Esophagus muscularis mucosa (tissue), 3 donors: ENCODE measurements around the gene MYOCOS.

Experiments used
- CTCF ChIP-seq, 3 experiments: fragments of 200-600 bp in 2 of 3; fragments of 450-650 bp in 1 of 3; sonication (generic) in 2 of 3; IDR thresholded peaks; one replicate each; pipeline ENCODE4 v1.5.1; 2017 to 2019; ENCODE audit warnings: antibody characterized with exemption in 3 of 3, mild to moderate bottlenecking in 2 of 3, moderate library complexity in 1 of 3
- POLR2A ChIP-seq: fragments of 450-650 bp; IDR thresholded peaks from one replicate; pipeline ENCODE4 v1.6.1; 2017; ENCODE audit warnings: antibody characterized with exemption, moderate library complexity, mild to moderate bottlenecking, low read depth
- POLR2AphosphoS5 ChIP-seq, 2 donors: sonication (generic); formaldehyde crosslinking; IDR thresholded peaks; one replicate each; pipeline ENCODE4 v1.6.1; 2017; ENCODE audit warnings: antibody characterized with exemption in 2 of 2

DNA sequence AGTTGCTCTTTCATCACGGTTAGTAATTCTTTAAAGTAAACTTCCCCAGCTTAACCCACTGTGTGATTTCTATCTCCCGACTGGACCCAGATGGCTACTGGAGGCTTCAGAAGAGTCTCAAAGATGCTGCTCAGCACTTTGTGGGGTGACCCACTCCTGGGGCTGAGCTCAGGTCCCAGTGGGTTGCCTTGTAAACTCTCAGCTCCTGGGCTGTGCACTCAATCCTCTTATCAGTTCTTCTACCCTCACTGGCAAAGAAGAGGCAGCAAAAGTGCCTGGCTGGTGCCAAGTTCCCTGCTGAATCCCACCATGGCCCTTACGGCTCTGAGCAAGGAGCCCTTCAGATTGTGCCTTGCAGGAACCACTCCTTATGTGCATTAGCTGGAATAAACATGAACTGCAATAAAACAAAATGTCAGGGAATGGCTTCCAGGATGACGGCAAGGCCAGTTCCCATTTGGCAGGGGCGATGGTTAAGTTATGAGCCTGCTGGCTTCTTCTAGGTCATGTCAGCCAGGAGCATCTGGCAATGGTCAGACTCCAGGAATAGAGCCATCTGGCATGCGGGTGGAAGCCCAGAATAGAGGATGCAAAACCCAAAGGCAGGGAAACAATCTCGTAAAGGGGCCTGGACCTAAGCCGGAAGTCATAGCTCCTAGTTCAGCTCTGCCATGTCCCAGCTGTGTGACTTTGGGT, 23.7 kb downstream of the MYOCOS start:
- TF ChIP-seq CTCF (IDR thresholded peaks at IDR 0.05) (no peak), POLR2A (no peak), POLR2AphosphoS5 (IDR thresholded peaks at IDR 0.05) (peak; percentile 63 to 78)
